Smooth muscle cell (in vitro differentiated cells): ENCODE results near the gene DMBT1. TPM values are rescaled to one million over a fixed set of nuclear protein-coding genes. Genes with fewer than 3 reads are reported as not detected.

Experiments used
- DNase-seq: peaks from one replicate; lab custom pipeline; 2025; ENCODE audit not compliant: unreplicated experiment; lab: John Stamatoyannopoulos, UW
- H2AFZ ChIP-seq: fragments of 200-600 bp; sonication (generic); 2 replicates; pipeline ENCODE4 v1.6.0; 2016; ENCODE audit warnings: antibody characterized with exemption, low read depth, mild to moderate bottlenecking
- H3F3A ChIP-seq: fragments of 200-600 bp; sonication (generic); 2 replicates; pipeline ENCODE4 v1.6.0; 2017; ENCODE audit warnings: antibody characterized with exemption, low read depth
- H3K27ac ChIP-seq: fragments of 200-600 bp; sonication (generic); 2 replicates; pipeline ENCODE4 v1.5.1; 2016; ENCODE audit warnings: low read depth, mild to moderate bottlenecking
- H3K27me3 ChIP-seq: fragments of 200-600 bp; sonication (generic); 2 replicates; pipeline ENCODE4 v1.6.1; 2016; ENCODE audit warnings: low read depth, mild to moderate bottlenecking
- H3K36me3 ChIP-seq: fragments of 200-600 bp; sonication (generic); 2 replicates; pipeline ENCODE4 v1.5.1; 2016; ENCODE audit warnings: low read depth
- H3K4me1 ChIP-seq: fragments of 200-600 bp; sonication (generic); 2 replicates; pipeline ENCODE4 v1.5.1; 2016; ENCODE audit warnings: low read depth
- H3K4me2 ChIP-seq: fragments of 200-600 bp; sonication (generic); 2 replicates; pipeline ENCODE4 v1.6.0; 2016; ENCODE audit warnings: mild to moderate bottlenecking
- H3K4me3 ChIP-seq: fragments of 200-600 bp; sonication (generic); 2 replicates; pipeline ENCODE4 v1.5.1; 2016; ENCODE audit warnings: mild to moderate bottlenecking
- H3K79me2 ChIP-seq: fragments of 200-600 bp; sonication (generic); 2 replicates; pipeline ENCODE4 v1.6.0; 2016; ENCODE audit warnings: low read depth, mild to moderate bottlenecking
- H3K9ac ChIP-seq: fragments of 200-600 bp; sonication (generic); 2 replicates; pipeline ENCODE4 v1.6.0; 2016; ENCODE audit warnings: low read depth
- H3K9me3 ChIP-seq: fragments of 200-600 bp; sonication (generic); replicated peaks from 2 replicates; pipeline ENCODE4 v1.5.1; 2016; ENCODE audit warnings: low read depth
- H4K20me1 ChIP-seq: fragments of 200-600 bp; sonication (generic); 2 replicates; pipeline ENCODE4 v1.6.0; 2016; ENCODE audit warnings: low read depth
- WGBS: methylation state at CpG from one replicate; pipeline ENCODE4 v1.1.7; 2016; ENCODE audit warnings: low lambda C conversion rate; 5-methylcytosine and 5-hydroxymethylcytosine counted together
- polyA plus RNA-seq: library from polyadenylated mRNA; unstranded; fragments of >200 nt; fragmentation: Nextera tagmentation; extraction: Ambion mirVana; gene quantifications from 2 replicates; pipeline ENCODE4 v1.2.1, GENCODE V29; 2016
- total RNA-seq: library from RNA; depleted of rRNA; stranded (reverse); fragments of >200 nt; gene quantifications from 2 replicates; pipeline ENCODE4 v1.2.3, GENCODE V29; 2014
- TF ChIP-seq, protein P1 (sequence below): fragments of 200-600 bp; sonication (generic); IDR thresholded peaks from 2 replicates; pipeline ENCODE4 v1.5.1; 2017; ENCODE audit warnings: borderline replicate concordance, mild to moderate bottlenecking, antibody characterized with exemption; ENCODE audit not compliant: insufficient read depth, poor library complexity, severe bottlenecking

Gene DMBT1
- total and polyA plus RNA-seq, 2 experiments from 2014 or later, result not detected

- H3K4me3 ChIP-seq, result no peak overlapping the region
- H3K27ac ChIP-seq, result no peak overlapping the region
- DNase-seq, result no peak
- TF ChIP-seq, protein P1, sequence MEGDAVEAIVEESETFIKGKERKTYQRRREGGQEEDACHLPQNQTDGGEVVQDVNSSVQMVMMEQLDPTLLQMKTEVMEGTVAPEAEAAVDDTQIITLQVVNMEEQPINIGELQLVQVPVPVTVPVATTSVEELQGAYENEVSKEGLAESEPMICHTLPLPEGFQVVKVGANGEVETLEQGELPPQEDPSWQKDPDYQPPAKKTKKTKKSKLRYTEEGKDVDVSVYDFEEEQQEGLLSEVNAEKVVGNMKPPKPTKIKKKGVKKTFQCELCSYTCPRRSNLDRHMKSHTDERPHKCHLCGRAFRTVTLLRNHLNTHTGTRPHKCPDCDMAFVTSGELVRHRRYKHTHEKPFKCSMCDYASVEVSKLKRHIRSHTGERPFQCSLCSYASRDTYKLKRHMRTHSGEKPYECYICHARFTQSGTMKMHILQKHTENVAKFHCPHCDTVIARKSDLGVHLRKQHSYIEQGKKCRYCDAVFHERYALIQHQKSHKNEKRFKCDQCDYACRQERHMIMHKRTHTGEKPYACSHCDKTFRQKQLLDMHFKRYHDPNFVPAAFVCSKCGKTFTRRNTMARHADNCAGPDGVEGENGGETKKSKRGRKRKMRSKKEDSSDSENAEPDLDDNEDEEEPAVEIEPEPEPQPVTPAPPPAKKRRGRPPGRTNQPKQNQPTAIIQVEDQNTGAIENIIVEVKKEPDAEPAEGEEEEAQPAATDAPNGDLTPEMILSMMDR, result no peak
- no peak overlapping the region for H2AFZ ChIP-seq
- H3K79me2 ChIP-seq, result no peaks in the 10 kb centered on the region
- H3K4me2 ChIP-seq, result no peak overlapping the region
- no peak overlapping the region for H3K9ac ChIP-seq
- H4K20me1 ChIP-seq, result no peaks in the 10 kb centered on the region
- H3K4me1 ChIP-seq, result no peaks in the 10 kb centered on the region
- WGBS, result 82% methylated on average over 3 of the region's 3 CpGs
- no peaks in the 10 kb centered on the region for H3K36me3 ChIP-seq
- no peaks in the 10 kb centered on the region for H3F3A ChIP-seq
- no peaks in the 10 kb centered on the region for H3K27me3 ChIP-seq
- no peaks in the 10 kb centered on the region for H3K9me3 ChIP-seq
These were observed 28.6 kb upstream of the DMBT1 start for GRCh38 chr10:122531939-122532338.

DNA sequence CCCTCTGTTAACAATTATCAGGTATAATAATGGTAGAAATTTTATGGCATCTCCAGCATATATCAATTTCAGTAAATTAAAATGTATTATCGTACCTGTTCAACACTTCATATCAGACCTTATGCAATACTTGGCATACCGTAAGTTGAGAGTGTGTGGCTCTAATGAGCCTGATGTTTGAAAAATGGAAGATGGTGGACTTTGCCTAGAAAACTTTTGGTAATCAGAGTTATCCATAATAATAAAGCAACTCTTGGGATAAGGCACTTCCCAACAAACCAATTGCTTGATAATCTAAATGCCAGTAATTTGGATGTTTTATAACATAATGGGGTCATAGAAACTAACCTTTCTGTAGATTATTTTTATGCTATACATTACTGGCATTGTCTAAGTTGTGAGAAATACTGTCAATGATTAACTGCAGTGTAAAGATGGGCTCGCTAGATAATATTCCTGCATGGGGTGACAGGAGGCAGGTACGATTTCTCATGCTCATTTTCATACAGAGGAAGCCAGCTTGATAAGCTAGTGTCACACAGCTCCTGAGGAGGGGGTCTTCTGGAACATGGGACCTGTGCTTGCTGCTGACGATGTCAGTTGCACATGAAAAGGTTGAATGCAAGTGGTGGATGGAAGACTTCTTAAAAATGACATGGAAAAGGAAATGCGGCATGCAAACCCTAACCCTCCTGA lies 27.8 kb upstream of the DMBT1 start:
- H3K9ac ChIP-seq, result no peak overlapping the region
- no peaks in the 10 kb centered on the region for H4K20me1 ChIP-seq
- no peaks in the 10 kb centered on the region for H3K79me2 ChIP-seq
- H3K4me1 ChIP-seq, result no peaks in the 10 kb centered on the region
- no peak overlapping the region for H3K27ac ChIP-seq
- no peak overlapping the region for H2AFZ ChIP-seq
- TF ChIP-seq, protein P1, result no peak
- H3K4me3 ChIP-seq, result no peak overlapping the region
- no peaks in the 10 kb centered on the region for H3K9me3 ChIP-seq
- DNase-seq, result no peak
- H3K36me3 ChIP-seq, result no peaks in the 10 kb centered on the region
- H3K27me3 ChIP-seq, result no peaks in the 10 kb centered on the region
- no peaks in the 10 kb centered on the region for H3F3A ChIP-seq
- 95% methylated on average over 6 of the region's 6 CpGs for WGBS
- no peak overlapping the region for H3K4me2 ChIP-seq

DNA sequence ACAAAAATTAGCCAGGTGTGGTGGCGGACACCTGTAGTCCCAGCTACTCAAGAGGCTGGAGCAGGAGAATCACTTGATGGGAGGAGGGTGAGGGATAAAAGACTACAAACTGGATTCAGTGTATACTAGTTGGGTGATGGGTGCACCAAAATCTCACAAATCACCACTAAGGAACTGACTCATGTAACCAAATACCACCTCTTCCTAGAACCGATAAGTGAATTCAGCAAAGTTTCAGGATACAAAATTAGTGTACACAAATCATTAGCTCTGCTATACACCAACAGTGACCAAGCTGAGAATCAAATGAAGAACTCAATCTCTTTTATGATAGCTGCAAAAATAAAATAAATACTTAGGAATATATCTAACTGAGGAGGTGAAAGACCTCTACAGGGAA lies 23.0 kb upstream of the DMBT1 start:
- Histone ChIP-seq H3K4me3 (no peak overlapping the region), H3K4me1 (no peaks in the 10 kb centered on the region), H2AFZ (no peak overlapping the region), H3F3A (no peaks in the 10 kb centered on the region), H4K20me1 (no peaks in the 10 kb centered on the region), H3K9ac (no peak overlapping the region), H3K27ac (no peak overlapping the region), H3K4me2 (no peak overlapping the region), H3K27me3 (no peaks in the 10 kb centered on the region), H3K79me2 (no peaks in the 10 kb centered on the region), H3K36me3 (no peaks in the 10 kb centered on the region), H3K9me3 (no peaks in the 10 kb centered on the region)
- no peak for DNase-seq
- 91% methylated on average over 2 of the region's 2 CpGs for WGBS
- TF ChIP-seq, protein P1, result no peak

GRCh38 chr10:122541541-122542002 lies 19.0 kb upstream of the DMBT1 start:
- no peaks in the 10 kb centered on the region for H3K9me3 ChIP-seq
- H3K9ac ChIP-seq, result no peak overlapping the region
- no peak for DNase-seq
- no peak overlapping the region for H3K27ac ChIP-seq
- H3K4me2 ChIP-seq, result no peak overlapping the region
- H4K20me1 ChIP-seq, result no peaks in the 10 kb centered on the region
- 80% methylated on average over 4 of the region's 4 CpGs for WGBS
- no peaks in the 10 kb centered on the region for H3K27me3 ChIP-seq
- no peaks in the 10 kb centered on the region for H3F3A ChIP-seq
- H3K4me1 ChIP-seq, result no peaks in the 10 kb centered on the region
- no peaks in the 10 kb centered on the region for H3K36me3 ChIP-seq
- no peak overlapping the region for H3K4me3 ChIP-seq
- H3K79me2 ChIP-seq, result no peaks in the 10 kb centered on the region
- TF ChIP-seq, protein P1, result no peak
- no peak overlapping the region for H2AFZ ChIP-seq
